ENCODE results near the gene USF3. TPM values are rescaled to one million over a fixed set of nuclear protein-coding genes. Genes with fewer than 3 reads are reported as not detected.
A peak's percentile ranks its signal among the peaks of the same experiment; 100 is the strongest.

The USF3 gene
- total RNA-seq, 1 donor from 2014 or later = 18.3 TPM

DNA sequence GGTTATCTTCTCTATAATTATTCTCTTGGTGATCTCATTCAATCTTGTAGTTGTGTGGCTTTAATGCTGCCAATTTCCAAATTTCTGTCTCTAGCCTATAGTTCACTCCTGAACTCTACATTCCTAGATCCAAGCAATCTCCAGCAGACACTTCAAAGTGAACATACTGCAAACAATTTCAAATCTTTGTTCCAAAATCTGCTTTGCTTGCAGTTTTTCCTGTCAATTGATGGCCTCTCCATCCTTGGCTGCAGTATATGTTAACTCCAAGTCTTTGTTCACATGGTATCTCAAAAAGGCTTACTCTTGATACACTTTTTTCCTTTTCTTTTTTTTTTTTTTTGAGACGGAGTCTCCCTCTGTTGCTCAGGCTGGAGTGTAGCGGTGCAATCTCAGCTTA is 32.2 kb upstream of the USF3 start:
- TF ChIP-seq, protein P1, sequence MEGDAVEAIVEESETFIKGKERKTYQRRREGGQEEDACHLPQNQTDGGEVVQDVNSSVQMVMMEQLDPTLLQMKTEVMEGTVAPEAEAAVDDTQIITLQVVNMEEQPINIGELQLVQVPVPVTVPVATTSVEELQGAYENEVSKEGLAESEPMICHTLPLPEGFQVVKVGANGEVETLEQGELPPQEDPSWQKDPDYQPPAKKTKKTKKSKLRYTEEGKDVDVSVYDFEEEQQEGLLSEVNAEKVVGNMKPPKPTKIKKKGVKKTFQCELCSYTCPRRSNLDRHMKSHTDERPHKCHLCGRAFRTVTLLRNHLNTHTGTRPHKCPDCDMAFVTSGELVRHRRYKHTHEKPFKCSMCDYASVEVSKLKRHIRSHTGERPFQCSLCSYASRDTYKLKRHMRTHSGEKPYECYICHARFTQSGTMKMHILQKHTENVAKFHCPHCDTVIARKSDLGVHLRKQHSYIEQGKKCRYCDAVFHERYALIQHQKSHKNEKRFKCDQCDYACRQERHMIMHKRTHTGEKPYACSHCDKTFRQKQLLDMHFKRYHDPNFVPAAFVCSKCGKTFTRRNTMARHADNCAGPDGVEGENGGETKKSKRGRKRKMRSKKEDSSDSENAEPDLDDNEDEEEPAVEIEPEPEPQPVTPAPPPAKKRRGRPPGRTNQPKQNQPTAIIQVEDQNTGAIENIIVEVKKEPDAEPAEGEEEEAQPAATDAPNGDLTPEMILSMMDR (conservative IDR thresholded peaks at IDR 0.05) = no peak
- peaks cover 6% of the 10 kb centered on the region for H3K36me3 Mint-ChIP-seq (ENCODE audit: low read depth)

DNA sequence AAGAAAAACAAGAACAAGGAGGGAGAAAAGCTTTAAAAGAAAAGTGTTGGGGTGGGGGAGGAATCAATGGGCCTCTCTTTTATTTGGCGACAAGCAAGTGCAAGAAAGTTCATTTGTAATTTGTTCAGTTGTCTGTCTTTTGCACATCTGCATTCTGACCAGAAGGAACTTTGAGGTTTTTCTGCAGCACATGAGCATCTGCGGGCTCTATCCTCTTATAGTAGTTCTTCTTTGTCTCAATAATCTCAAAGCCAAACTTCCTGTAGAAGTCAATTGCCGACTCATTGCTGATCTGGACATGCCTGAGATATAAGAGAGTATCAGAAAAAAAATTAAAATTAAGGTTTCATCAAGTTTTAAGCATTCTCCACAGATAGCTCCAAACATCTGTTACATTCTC is 25.2 kb upstream of the USF3 start:
- TF ChIP-seq, protein P1 (conservative IDR thresholded peaks at IDR 0.05) = no peak
- Mint-ChIP-seq H3K27ac (ENCODE audit: unreplicated experiment) (peak overlapping the region; percentile 70), H3K4me3 (no peak overlapping the region), H3K4me1 (peaks cover 12% of the 10 kb centered on the region), H3K27me3 (ENCODE audit: low read depth) (no peaks in the 10 kb centered on the region), H3K9me3 (no peaks in the 10 kb centered on the region), H3K36me3 (ENCODE audit: low read depth) (peaks cover 18% of the 10 kb centered on the region)
- no peak for DNase-seq (ENCODE audit: low read depth, low spot score)

More for the DNA sequence above, 32.2 kb upstream of the USF3 start:
- H3K27ac Mint-ChIP-seq (ENCODE audit: unreplicated experiment) = no peak overlapping the region
- H3K9me3 Mint-ChIP-seq = no peaks in the 10 kb centered on the region
- H3K4me3 Mint-ChIP-seq = no peak overlapping the region
- no peaks in the 10 kb centered on the region for H3K27me3 Mint-ChIP-seq (ENCODE audit: low read depth)
- DNase-seq (ENCODE audit: low read depth, low spot score) = no peak
- H3K4me1 Mint-ChIP-seq = no peaks in the 10 kb centered on the region

DNA sequence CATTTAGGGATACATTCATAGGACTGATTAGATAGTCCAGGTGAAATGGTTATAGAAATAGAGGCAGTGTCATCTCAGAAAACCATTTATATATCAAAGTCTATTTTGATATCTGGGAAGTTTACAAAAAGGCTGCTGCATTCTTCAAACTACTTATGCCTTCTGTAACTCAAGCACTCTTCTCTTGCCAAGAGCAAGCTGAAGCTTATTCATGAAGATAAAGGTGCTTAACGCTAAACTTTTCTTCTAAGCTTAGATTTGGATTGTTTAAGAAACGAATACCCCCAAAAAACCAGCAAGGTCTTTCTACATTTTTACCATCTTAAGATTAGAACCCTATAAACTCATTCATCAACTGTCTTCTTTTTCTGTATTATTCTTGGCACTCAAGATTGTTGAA is 23.3 kb upstream of the USF3 start:
- Mint-ChIP-seq H3K27ac (ENCODE audit: unreplicated experiment) (no peak overlapping the region), H3K4me3 (no peak overlapping the region), H3K9me3 (no peaks in the 10 kb centered on the region), H3K27me3 (ENCODE audit: low read depth) (no peaks in the 10 kb centered on the region), H3K36me3 (ENCODE audit: low read depth) (peaks cover 21% of the 10 kb centered on the region), H3K4me1 (peaks cover 12% of the 10 kb centered on the region)
- TF ChIP-seq, protein P1 (conservative IDR thresholded peaks at IDR 0.05) = no peak
- no peak for DNase-seq (ENCODE audit: low read depth, low spot score)

DNA sequence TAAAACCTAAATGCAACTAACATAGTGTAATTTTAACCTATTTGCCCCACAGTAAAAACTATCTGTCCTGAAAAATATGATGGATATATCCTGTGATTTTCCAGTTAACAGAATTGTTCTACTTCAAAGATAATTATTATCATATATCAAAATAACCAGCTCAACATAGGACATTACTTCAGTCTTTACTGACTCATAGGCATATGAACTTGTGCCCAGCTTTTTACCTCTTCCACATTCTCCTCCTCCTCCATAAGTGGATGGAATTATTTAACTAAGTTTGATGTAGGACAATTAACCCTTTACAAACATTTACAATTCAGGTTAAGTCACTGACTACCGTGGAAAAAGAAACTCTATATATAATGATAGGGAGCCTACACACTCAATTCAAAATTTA is 22.9 kb upstream of the USF3 start:
- DNase-seq (ENCODE audit: low read depth, low spot score) = no peak
- Mint-ChIP-seq H3K4me1 (peaks cover 12% of the 10 kb centered on the region), H3K27ac (ENCODE audit: unreplicated experiment) (no peak overlapping the region), H3K27me3 (ENCODE audit: low read depth) (no peaks in the 10 kb centered on the region), H3K9me3 (no peaks in the 10 kb centered on the region), H3K4me3 (no peak overlapping the region), H3K36me3 (ENCODE audit: low read depth) (peaks cover 19% of the 10 kb centered on the region)
- TF ChIP-seq, protein P1 (conservative IDR thresholded peaks at IDR 0.05) = no peak

DNA sequence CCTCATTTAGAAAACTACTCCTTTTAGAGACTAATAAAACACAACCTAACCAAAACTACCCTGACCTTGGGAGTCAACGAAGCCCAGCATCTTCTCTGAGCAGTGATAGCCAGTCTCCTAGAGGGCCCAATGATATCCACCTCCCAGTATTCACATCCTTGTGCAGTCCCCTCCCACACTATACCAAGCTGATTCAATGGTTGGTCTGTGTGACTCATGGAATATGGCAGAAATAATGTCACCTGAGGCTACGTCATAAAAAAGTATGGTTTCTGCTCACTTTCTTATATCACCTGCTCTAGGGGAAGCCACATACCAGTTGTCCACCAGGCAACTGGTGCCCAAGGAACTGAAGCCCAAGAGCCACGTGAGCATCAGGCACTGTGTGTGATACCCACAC is 21.4 kb upstream of the USF3 start:
- DNase-seq (ENCODE audit: low read depth, low spot score) = no peak
- Mint-ChIP-seq H3K27ac (ENCODE audit: unreplicated experiment) (no peak overlapping the region), H3K9me3 (no peaks in the 10 kb centered on the region), H3K4me3 (no peak overlapping the region), H3K36me3 (ENCODE audit: low read depth) (peaks cover 19% of the 10 kb centered on the region), H3K4me1 (peaks cover 12% of the 10 kb centered on the region), H3K27me3 (ENCODE audit: low read depth) (no peaks in the 10 kb centered on the region)
- TF ChIP-seq, protein P1 (conservative IDR thresholded peaks at IDR 0.05) = no peak

DNA sequence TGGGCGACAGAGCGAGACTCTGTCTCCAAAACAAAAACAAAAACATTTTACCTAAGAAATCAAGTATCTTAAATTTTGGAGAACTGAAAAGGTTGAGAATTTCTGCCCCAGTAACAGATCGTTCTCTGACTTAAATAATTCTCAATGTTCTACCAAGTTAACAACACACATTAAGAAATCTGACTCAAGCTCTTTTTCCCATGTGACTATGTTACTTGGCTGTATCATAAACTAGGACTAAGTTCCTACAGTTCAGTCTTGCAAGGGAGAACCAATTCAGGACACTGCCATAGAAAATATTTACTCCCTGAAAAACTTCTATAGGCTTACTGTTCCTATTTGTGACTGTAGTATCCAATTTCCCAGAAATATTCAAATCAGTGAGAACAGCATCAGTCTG is 20.9 kb upstream of the USF3 start:
- no peak overlapping the region for H3K27ac Mint-ChIP-seq (ENCODE audit: unreplicated experiment)

More for the DNA sequence above, 20.9 kb upstream of the USF3 start:
- Mint-ChIP-seq H3K4me1 (peaks cover 14% of the 10 kb centered on the region), H3K27me3 (ENCODE audit: low read depth) (no peaks in the 10 kb centered on the region), H3K4me3 (no peak overlapping the region), H3K9me3 (no peaks in the 10 kb centered on the region), H3K36me3 (ENCODE audit: low read depth) (peaks cover 19% of the 10 kb centered on the region)
- DNase-seq (ENCODE audit: low read depth, low spot score) = no peak
- TF ChIP-seq, protein P1 (conservative IDR thresholded peaks at IDR 0.05) = no peak
